Transverse colon (tissue), 4 donors: ENCODE measurements around the gene SMIM5. TPM values are rescaled to one million over a fixed set of nuclear protein-coding genes. Genes with fewer than 3 reads are reported as not detected.
A peak's percentile ranks its signal among the peaks of the same experiment; 100 is the strongest.

Experiments
- DNase-seq: peaks from one replicate; pipeline ENCODE4 v3.0.0-alpha.2; 2019
- H3K27ac ChIP-seq, 4 donors: fragments of 200-600 bp; sonication (generic); 2 replicates each; pipeline ENCODE4 v1.5.1; 2016 to 2018; ENCODE audit warnings: inconsistent platforms in 4 of 4
- H3K27me3 ChIP-seq: fragments of 200-600 bp; sonication (generic); 2 replicates; pipeline ENCODE4 v1.5.1; 2017; ENCODE audit warnings: inconsistent platforms
- H3K36me3 ChIP-seq, 4 donors: fragments of 200-600 bp; sonication (generic); 2 replicates each; pipeline ENCODE4 v1.5.1; 2017 to 2019; ENCODE audit warnings: inconsistent platforms in 4 of 4
- H3K4me1 ChIP-seq, 4 donors: fragments of 200-600 bp; sonication (generic); 2 replicates each; pipeline ENCODE4 v1.5.1; 2017 to 2020; ENCODE audit warnings: inconsistent platforms in 4 of 4
- H3K4me3 ChIP-seq, 4 donors: fragments of 200-600 bp; sonication (generic); 1 replicate in 1 of 4; 2 replicates in 3 of 4; pipeline versions ENCODE4 v1.5.1 to v1.6.1; 2017 to 2019; ENCODE audit warnings: inconsistent platforms in 4 of 4
- H3K9me3 ChIP-seq, 2 donors: fragments of 200-600 bp; sonication (generic); 2 replicates each; pipeline ENCODE4 v1.5.1; 2017 to 2019; ENCODE audit warnings: inconsistent platforms in 2 of 2
- CTCF ChIP-seq, 5 experiments: fragments of 200-600 bp in 3 of 5; fragments of 450-650 bp in 2 of 5; sonication (generic) in 3 of 5; IDR thresholded peaks; 1 replicate in 2 of 5; 2 replicates in 3 of 5; pipeline ENCODE4 v1.5.1; 2016 to 2017; ENCODE audit warnings: antibody characterized with exemption in 5 of 5, inconsistent platforms in 3 of 5, mild to moderate bottlenecking in 2 of 5, moderate library complexity in 1 of 5
- EP300 ChIP-seq: sonication (generic); formaldehyde crosslinking; IDR thresholded peaks from one replicate; pipeline ENCODE4 v1.6.1; 2017; ENCODE audit warnings: antibody characterized with exemption, low read depth
- POLR2A ChIP-seq: fragments of 450-650 bp; IDR thresholded peaks from one replicate; pipeline ENCODE4 v1.6.1; 2016; ENCODE audit warnings: antibody characterized with exemption, mild to moderate bottlenecking, moderate library complexity
- POLR2AphosphoS5 ChIP-seq, 3 donors: sonication (generic); formaldehyde crosslinking; IDR thresholded peaks; one replicate each; pipeline ENCODE4 v1.6.1; 2016; ENCODE audit warnings: antibody characterized with exemption in 3 of 3
- WGBS, 2 donors: methylation state at CpG; one replicate each; pipeline ENCODE4 v1.1.5; 2018; ENCODE audit warnings: low coverage in 1 of 2; 5-methylcytosine and 5-hydroxymethylcytosine counted together
- in situ Hi-C, 4 donors: fragments of 200-750 bp; cut with MboI; loops; one replicate each; pipeline versions ENCODE4 v1.15.0 to v1.15.1; 2017; ENCODE audit warnings: low sequenced_read_pairs in 3 of 4, low pct_ligation_motif_present in 1 of 4, low pct_unique_long_range_greater_than_20kb in 1 of 4
- intact Hi-C: fragments of 100-400 bp; cut with DNase I; formaldehyde crosslinking; loops from one replicate; pipeline ENCODE4 v1.15.1; 2023; ENCODE audit warnings: low total_unique reads
- total RNA-seq, 4 donors: library from RNA; depleted of rRNA; stranded (reverse); fragments of >200 nt; gene quantifications; one replicate each; pipeline ENCODE4 v1.1.0, GENCODE V29; 2016

SMIM5 gene
- total RNA-seq, 4 donors from 2014 or later = 31.3 to 71.4 (median 50.0) TPM; not detected in 1

- WGBS, 2 donors = 67% methylated on average over 29 of the region's 30 CpGs; no CpG with 5 or more reads in 1 of the 2 donors
- peak; percentile 80 for DNase-seq
- no peak for TF ChIP-seq POLR2A
- TF ChIP-seq EP300 = no peak
- peak in 4 of 5 experiments; percentile 29 to 66 (median 38) for TF ChIP-seq CTCF (IDR thresholded peaks at IDR 0.05)
- TF ChIP-seq POLR2AphosphoS5 (IDR thresholded peaks at IDR 0.05) = peak in 2 of 3 donors; percentile 17 to 37
- H3K27me3 ChIP-seq = no peaks in the 10 kb centered on the region
- H3K9me3 ChIP-seq = no peaks in the 10 kb centered on the region
- peaks cover 8 to 54% (median 39%) of the 10 kb centered on the region in 4 donors for H3K4me1 ChIP-seq
- H3K4me3 ChIP-seq = no peak overlapping the region
- H3K36me3 ChIP-seq = no peaks in the 10 kb centered on the region
- peak overlapping the region in 1 of 4 donors; percentile 16 for H3K27ac ChIP-seq
- in situ Hi-C loops (no loop called here), intact Hi-C loops (no loop called here)
Observed at GRCh38 chr17:75639771-75640555, 6.7 kb downstream of the SMIM5 start.

GRCh38 chr17:75640556-75641119 lies 7.4 kb downstream of the SMIM5 start:
- peak overlapping the region in 1 of 4 donors; percentile 16 for H3K27ac ChIP-seq
- H3K4me1 ChIP-seq = peaks cover 8 to 55% (median 43%) of the 10 kb centered on the region in 4 donors
- intact Hi-C loops = no loop called here
- in situ Hi-C loops = no loop called here
- TF ChIP-seq EP300 (no peak), POLR2A (no peak), POLR2AphosphoS5 (IDR thresholded peaks at IDR 0.05) (no peak), CTCF (IDR thresholded peaks at IDR 0.05) (no peak)
- no peaks in the 10 kb centered on the region for H3K36me3 ChIP-seq
- WGBS, 2 donors = 97% methylated on average over 13 of the region's 13 CpGs; no CpG with 5 or more reads in 1 of the 2 donors
- H3K27me3 ChIP-seq = no peaks in the 10 kb centered on the region
- H3K4me3 ChIP-seq = no peak overlapping the region
- no peaks in the 10 kb centered on the region for H3K9me3 ChIP-seq
- DNase-seq = no peak

DNA sequence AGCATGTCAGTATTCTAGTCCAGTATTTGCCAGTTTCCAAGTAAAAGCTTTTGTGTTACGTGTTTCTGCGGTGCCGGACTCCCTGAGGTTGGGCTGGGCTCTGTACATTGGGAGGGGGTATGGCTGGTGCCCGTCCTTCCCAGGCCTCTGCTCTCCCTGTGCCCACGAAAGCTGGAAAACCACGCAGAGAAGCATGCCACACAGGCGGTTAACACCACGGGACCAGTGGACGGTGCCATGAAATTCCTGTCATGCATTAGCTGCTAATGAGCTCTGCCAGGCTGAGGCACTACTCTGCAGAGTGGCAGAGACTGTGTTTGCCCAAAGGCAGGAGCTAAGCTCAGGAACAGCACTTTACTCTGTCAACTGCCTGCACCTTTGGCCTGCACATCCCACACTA lies 8.1 kb downstream of the SMIM5 start:
- peak overlapping the region in 1 of 4 donors; percentile 67 for H3K27ac ChIP-seq
- in situ Hi-C loops = no loop called here
- no peaks in the 10 kb centered on the region for H3K9me3 ChIP-seq
- no peak for DNase-seq
- H3K4me3 ChIP-seq = no peak overlapping the region
- intact Hi-C loops = no loop called here
- peaks cover 8 to 55% (median 42%) of the 10 kb centered on the region in 4 donors for H3K4me1 ChIP-seq
- H3K36me3 ChIP-seq = no peaks in the 10 kb centered on the region
- TF ChIP-seq CTCF (IDR thresholded peaks at IDR 0.05) (no peak), EP300 (no peak), POLR2AphosphoS5 (IDR thresholded peaks at IDR 0.05) (no peak), POLR2A (no peak)
- no peaks in the 10 kb centered on the region for H3K27me3 ChIP-seq
- 84% methylated on average over 9 of the region's 9 CpGs; no CpG with 5 or more reads in 1 of the 2 donors for WGBS, 2 donors

DNA sequence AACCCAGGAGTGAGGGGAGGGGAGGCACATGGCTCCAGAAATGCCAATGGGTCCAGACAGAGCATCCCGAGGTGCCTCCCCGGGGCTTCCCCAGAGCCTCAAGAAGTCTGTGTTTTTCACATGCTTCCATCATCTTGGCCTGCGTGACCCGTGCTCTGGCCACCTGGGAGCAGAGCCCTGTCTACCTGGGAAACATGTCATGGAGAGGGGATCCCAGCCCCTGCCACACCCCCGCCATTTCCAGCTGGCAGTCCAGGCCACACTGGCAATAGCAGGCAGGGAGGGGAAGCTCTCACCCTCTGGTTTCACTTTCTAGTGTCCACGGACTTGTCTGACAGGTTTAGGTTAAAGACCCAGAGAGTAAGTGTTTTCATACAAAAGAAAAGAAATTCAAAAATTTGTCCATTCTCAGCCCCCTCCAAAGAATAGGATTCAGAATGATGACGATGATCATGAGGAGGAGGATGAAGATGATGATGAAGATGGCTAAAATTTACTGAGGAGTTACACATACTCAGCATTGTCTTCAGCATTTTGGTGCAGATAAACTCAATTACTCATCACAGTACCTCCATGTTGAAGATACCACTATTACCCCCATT lies 9.0 kb downstream of the SMIM5 start:
- Histone ChIP-seq H3K36me3 (no peaks in the 10 kb centered on the region), H3K4me3 (no peak overlapping the region), H3K9me3 (no peaks in the 10 kb centered on the region), H3K27me3 (no peaks in the 10 kb centered on the region), H3K4me1 (peaks cover 8 to 53% (median 37%) of the 10 kb centered on the region in 4 donors), H3K27ac (peak overlapping the region; percentile 64 to 88 (median 68))
- in situ Hi-C loops = no loop called here
- DNase-seq = peak; percentile 70
- TF ChIP-seq CTCF (IDR thresholded peaks at IDR 0.05) (peak in 1 of 5 experiments; percentile 6), POLR2A (no peak)
- intact Hi-C loops = no loop called here
- 44 to 64% methylated on average over 2 to 7 of the region's 7 CpGs for WGBS, 2 donors
